CD4-positive, alpha-beta T cell treated with Interleukin-4 for 4 hours (primary cell): ENCODE measurements around the gene KANSL1.
"Not testable (repeated sequence)": the region's sequence is repeated elsewhere in the genome, so short reads cannot be mapped to it uniquely, and the experiment has no call there.

ENCODE experiments used
- DNase-seq: peaks from one replicate; pipeline ENCODE4 v3.0.0-alpha.2; 2020

The KANSL1 gene

GRCh38 chr17:46010597-46011186 lies 182.5 kb downstream of the KANSL1 start:
- DNase-seq, result no peak

- no peak for DNase-seq
Measured at GRCh38 chr17:46009681-46010596, 183.3 kb downstream of the KANSL1 start.

- DNase-seq, result no peak
Measured at GRCh38 chr17:46008591-46008990, 184.6 kb downstream of the KANSL1 start.

DNA sequence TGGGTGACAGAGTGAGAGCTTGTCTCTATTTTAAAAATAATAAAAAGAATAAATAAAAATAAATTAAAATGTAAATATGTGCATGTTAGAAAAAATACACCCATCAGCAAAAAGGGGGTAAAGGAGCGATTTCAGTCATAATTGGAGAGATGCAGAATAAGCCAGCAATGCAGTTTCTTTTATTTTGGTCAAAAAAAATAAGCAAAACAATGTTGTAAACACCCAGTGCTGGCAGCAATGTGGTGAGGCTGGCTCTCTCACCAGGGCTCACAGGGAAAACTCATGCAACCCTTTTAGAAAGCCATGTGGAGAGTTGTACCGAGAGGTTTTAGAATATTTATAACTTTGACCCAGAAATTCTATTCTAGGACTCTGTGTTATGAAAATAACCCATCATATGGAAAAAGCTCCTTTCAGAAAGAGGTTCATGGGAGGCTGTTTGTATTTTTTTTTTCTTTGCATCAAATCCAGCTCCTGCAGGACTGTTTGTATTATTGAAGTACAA lies 185.7 kb downstream of the KANSL1 start:
- DNase-seq, result no peak

- DNase-seq, result not testable (repeated sequence)
Measured at GRCh38 chr17:46006082-46006481, 187.1 kb downstream of the KANSL1 start.

DNA sequence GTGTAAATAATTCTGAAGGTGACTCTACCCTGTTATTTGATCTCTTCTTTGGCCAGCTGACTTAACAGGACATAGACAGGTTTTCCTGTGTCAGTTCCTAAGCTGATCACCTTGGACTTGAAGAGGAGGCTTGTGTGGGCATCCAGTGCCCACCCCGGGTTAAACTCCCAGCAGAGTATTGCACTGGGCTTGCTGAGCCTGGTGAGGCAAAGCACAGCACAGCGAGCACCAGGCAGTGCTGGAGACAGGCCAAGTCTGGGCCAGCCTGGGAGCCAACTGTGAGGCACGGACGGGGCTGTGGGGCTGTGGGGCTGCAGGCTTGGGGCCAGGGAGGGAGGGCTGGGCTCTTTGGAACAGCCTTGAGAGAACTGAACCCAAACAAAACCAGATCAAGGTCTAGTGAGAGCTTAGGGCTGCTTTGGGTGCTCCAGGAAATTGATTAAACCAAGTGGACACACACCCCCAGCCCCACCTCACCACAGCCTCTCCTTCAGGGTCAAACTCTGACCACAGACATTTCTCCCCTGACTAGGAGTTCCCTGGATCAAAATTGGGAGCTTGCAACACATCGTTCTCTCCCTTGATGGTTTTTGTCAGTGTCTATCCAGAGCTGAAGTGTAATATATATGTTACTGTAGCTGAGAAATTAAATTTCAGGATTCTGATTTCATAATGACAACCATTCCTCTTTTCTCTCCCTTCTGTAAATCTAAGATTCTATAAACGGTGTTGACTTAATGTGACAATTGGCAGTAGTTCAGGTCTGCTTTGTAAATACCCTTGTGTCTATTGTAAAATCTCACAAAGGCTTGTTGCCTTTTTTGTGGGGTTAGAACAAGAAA lies 189.1 kb downstream of the KANSL1 start:
- no peak for DNase-seq

DNA sequence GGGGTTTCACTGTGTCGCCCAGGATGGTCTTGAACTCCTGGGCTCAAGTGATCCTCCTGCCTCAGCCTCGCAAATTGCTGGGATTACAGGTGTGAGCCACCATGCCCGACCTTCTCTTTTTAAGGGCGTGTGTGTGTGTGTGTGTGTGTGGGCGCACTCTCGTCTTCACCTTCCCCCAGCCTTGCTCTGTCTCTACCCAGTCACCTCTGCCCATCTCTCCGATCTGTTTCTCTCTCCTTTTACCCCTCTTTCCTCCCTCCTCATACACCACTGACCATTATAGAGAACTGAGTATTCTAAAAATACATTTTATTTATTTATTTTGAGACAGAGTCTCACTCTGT lies 190.3 kb downstream of the KANSL1 start:
- no peak for DNase-seq

DNA sequence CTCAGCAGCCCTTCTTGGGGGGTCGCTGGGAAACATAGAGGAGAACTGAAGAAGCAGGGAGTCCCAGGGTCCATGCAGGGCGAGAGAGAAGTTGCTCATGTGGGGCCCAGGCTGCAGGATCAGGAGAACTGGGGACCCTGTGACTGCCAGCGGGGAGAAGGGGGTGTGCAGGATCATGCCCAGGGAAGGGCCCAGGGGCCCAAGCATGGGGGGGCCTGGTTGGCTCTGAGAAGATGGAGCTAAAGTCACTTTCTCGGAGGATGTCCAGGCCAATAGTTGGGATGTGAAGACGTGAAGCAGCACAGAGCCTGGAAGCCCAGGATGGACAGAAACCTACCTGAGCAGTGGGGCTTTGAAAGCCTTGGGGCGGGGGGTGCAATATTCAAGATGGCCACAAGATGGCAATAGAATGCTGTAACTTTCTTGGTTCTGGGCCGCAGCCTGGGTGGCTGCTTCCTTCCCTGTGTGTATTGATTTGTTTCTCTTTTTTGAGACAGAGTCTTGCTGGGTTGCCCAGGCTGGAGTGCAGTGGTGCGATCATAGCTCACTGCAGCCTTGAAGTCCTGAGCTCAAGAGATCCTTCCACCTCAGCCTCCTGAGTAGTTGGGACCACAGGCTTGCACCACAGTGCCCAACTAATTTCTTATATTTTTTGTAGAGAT lies 190.8 kb downstream of the KANSL1 start:
- DNase-seq, result peak; percentile 79

DNA sequence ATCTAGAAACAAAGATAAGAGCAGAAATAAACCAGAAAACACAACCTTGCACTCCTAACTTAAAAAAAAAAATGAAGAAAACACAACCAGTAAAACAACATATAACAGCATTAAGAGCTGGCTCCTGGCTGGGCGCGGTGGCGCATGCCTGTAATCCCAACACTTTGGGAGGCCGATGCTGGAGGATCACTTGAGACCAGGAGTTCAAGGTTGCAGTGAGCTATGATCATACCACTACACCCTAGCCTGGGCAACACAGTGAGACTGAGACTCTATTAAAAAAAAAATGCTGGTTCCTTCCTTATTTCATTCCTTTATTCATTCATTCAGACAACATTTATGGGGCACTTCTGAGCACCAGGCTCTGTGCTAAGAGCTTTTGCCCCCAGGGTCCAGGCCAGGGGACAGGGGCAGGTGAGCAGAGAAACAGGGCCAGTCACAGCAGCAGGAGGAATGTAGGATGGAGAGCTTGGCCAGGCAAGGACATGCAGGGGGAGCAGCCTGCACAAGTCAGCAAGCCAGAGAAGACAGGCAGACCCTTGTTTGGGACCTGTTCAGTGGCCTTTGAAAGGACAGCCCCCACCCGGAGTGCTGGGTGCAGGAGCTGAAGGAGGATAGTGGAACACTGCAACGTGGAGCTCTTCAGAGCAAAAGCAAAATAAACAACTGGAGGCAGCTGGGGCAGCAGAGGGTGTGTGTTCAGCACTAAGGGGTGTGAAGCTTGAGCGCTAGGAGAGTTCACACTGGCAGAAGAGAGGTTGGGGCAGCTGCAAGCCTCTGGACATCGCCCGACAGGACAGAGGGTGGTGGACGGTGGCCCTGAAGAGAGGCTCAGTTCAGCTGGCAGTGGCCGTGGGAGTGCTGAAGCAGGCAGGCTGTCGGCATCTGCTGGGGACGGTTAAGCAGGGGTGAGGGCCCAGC lies 191.6 kb downstream of the KANSL1 start:
- DNase-seq, result no peak

DNA sequence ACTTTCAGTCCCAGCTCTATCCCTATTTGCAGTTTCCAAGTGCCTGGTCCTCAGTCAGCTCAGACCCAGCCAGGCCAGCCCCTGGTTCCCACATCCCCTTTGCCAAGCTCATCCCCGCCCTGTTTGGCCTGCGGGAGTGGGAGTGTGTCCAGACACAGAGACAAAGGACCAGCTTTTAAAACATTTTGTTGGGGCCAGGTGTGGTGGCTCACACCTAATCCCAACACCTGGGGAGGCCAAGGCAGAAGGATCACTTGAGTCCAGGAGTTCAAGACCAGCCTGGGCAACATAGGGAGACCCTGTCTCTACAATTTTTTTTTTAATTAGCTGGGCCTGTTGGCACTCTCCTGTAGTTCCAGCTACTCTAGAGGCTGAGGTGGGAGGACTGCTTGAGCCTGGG lies 192.5 kb downstream of the KANSL1 start:
- no peak for DNase-seq

- DNase-seq, result no peak
Measured at GRCh38 chr17:46000292-46000691, 192.9 kb downstream of the KANSL1 start.

DNA sequence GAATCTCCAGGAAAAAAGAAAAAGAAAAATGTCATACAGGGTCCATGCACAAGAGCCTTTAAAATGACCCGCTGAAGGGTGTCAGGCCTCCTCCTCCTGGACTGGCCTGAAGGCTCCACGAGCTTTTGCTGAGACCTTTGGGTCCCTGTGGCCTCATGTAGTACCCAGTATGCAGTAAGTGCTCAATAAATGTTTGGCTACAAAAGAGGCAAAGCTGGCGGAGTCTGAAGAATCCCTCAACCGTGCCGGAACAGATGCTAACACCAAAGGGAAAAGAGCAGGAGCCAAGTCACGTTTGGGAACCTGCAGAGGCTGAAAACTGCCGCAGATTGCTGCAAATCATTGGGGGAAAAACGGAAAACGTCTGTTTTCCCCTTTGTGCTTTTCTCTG lies 193.3 kb downstream of the KANSL1 start:
- no peak for DNase-seq

- no peak for DNase-seq
Measured at GRCh38 chr17:45998987-45999899, 194.0 kb downstream of the KANSL1 start, which contains the start of gene STH. Gene STH (plus strand): TSS chr17:45999250. CDS start chr17:45999280, 30 bp downstream.

- DNase-seq, result no peak
Measured at GRCh38 chr17:45997624-45998023, 195.6 kb downstream of the KANSL1 start.

DNA sequence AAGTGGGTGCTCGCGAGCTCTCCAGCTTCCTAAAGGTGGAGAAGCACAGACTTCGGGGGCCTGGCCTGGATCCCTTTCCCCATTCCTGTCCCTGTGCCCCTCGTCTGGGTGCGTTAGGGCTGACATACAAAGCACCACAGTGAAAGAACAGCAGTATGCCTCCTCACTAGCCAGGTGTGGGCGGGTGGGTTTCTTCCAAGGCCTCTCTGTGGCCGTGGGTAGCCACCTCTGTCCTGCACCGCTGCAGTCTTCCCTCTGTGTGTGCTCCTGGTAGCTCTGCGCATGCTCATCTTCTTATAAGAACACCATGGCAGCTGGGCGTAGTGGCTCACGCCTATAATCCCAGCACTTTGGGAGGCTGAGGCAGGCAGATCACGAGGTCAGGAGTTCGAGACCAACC lies 196.1 kb downstream of the KANSL1 start:
- DNase-seq, result no peak

GRCh38 chr17:45996282-45996937 lies 196.8 kb downstream of the KANSL1 start:
- DNase-seq, result no peak

- no peak for DNase-seq
Measured at GRCh38 chr17:45995627-45996270, 197.5 kb downstream of the KANSL1 start.

- DNase-seq, result no peak
Measured at GRCh38 chr17:45994987-45995386, 198.2 kb downstream of the KANSL1 start.

- no peak for DNase-seq
Measured at GRCh38 chr17:45993962-45994627, 199.1 kb downstream of the KANSL1 start.
